OCI-LY1 (cell line): ENCODE results near the gene ARFIP1.

Experiments
- EZH2 ChIP-seq: fragments of 200-600 bp; sonication (generic), shearing (Covaris generic); IDR thresholded peaks from 2 replicates; pipeline ENCODE4 v1.8.0; 2017; ENCODE audit warnings: borderline replicate concordance, mixed run types, mild to moderate bottlenecking, antibody characterized with exemption, low read length, moderate library complexity, mixed read lengths
- TF ChIP-seq, protein P1 (sequence below): fragments of 200-600 bp; sonication (generic), shearing (Covaris generic); IDR thresholded peaks from 2 replicates; pipeline ENCODE4 v1.5.1; 2017; ENCODE audit warnings: mild to moderate bottlenecking, antibody characterized with exemption, low read length, moderate library complexity, mixed read lengths

DNA sequence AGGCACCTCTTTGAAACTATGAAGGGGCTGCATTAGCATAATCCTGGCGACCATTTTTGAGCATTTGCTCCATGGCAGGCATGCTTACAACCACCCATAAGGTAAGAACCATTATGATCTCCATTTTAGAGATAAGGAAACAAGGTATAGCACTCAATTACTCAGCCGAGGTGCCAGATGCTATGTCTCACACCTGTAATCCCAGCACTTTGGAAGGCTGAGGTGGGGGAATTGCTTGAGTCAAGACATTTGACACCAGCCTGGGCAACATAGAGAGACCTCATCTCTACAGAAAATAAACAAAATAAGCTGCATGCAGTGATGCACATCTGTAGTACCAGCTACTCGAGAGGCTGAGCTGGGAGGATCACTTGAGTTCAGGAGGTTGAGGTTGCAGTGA, 43.8 kb upstream of the ARFIP1 start:
- TF ChIP-seq, protein P1, sequence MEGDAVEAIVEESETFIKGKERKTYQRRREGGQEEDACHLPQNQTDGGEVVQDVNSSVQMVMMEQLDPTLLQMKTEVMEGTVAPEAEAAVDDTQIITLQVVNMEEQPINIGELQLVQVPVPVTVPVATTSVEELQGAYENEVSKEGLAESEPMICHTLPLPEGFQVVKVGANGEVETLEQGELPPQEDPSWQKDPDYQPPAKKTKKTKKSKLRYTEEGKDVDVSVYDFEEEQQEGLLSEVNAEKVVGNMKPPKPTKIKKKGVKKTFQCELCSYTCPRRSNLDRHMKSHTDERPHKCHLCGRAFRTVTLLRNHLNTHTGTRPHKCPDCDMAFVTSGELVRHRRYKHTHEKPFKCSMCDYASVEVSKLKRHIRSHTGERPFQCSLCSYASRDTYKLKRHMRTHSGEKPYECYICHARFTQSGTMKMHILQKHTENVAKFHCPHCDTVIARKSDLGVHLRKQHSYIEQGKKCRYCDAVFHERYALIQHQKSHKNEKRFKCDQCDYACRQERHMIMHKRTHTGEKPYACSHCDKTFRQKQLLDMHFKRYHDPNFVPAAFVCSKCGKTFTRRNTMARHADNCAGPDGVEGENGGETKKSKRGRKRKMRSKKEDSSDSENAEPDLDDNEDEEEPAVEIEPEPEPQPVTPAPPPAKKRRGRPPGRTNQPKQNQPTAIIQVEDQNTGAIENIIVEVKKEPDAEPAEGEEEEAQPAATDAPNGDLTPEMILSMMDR = no peak
- TF ChIP-seq EZH2 = no peak
